Uterus (tissue), 4 donors: Measurements from ENCODE around the gene BUD31. TPM values are rescaled to one million over a fixed set of nuclear protein-coding genes. Genes with fewer than 3 reads are reported as not detected.
A peak's percentile ranks its signal among the peaks of the same experiment; 100 is the strongest.

Source experiments
- DNase-seq, 2 donors: peaks; one replicate each; pipeline ENCODE4 v3.0.0-alpha.2; 2019 to 2020
- H3K27ac ChIP-seq, 2 donors: fragments of 200-600 bp; sonication (generic); 1 replicate in 1 of 2; 2 replicates in 1 of 2; pipeline ENCODE4 v1.5.1; 2016 to 2018
- H3K27me3 ChIP-seq, 2 donors: fragments of 200-600 bp; sonication (generic); one replicate each; pipeline ENCODE4 v1.5.1; 2018 to 2019; ENCODE audit warnings: control low read depth in 1 of 2
- H3K36me3 ChIP-seq, 2 donors: fragments of 200-600 bp; sonication (generic); one replicate each; pipeline ENCODE4 v1.5.1; 2019; ENCODE audit warnings: control low read depth in 1 of 2
- H3K4me1 ChIP-seq, 2 donors: fragments of 200-600 bp; sonication (generic); one replicate each; pipeline ENCODE4 v1.5.1; 2018 to 2019; ENCODE audit warnings: control low read depth in 1 of 2
- H3K4me3 ChIP-seq, 2 donors: fragments of 200-600 bp; sonication (generic); 1 replicate in 1 of 2; 2 replicates in 1 of 2; pipeline ENCODE4 v1.5.1; 2018 to 2019; ENCODE audit warnings: mild to moderate bottlenecking in 1 of 2
- H3K9me3 ChIP-seq, 2 donors: fragments of 200-600 bp; sonication (generic); one replicate each; pipeline ENCODE4 v1.5.1; 2019; ENCODE audit warnings: control low read depth in 1 of 2
- POLR2A ChIP-seq, 2 donors: fragments of 450-650 bp; IDR thresholded peaks; one replicate each; pipeline ENCODE4 v1.6.1; 2016; ENCODE audit warnings: antibody characterized with exemption in 2 of 2, mild to moderate bottlenecking in 1 of 2, moderate library complexity in 1 of 2
- intact Hi-C: fragments of 100-400 bp; cut with DNase I; formaldehyde crosslinking; loops from one replicate; pipeline ENCODE4 v1.15.1; 2023; ENCODE audit warnings: low total_unique reads
- total RNA-seq, 4 donors: library from RNA; depleted of rRNA in 3 of 4; stranded (reverse); fragments of >200 nt in 3 of 4; gene quantifications; one replicate each; pipeline versions ENCODE4 v1.1.0 to v1.2.4, GENCODE V29; 2014 to 2023
- TF ChIP-seq, protein P1 (sequence below), 4 experiments: fragments of 200-600 bp in 2 of 4; fragments of 450-650 bp in 2 of 4; sonication (generic) in 2 of 4; IDR thresholded peaks; one replicate each; pipeline ENCODE4 v1.5.1; 2016 to 2019; ENCODE audit warnings: antibody characterized with exemption in 4 of 4, mild to moderate bottlenecking in 2 of 4, moderate library complexity in 1 of 4
- donor health status: DM: yes; HTN: yes; CAD: no.

The BUD31 gene
- total RNA-seq, 4 donors from 2014 or later = 29.4 to 93.2 (median 54.4) TPM

DNA sequence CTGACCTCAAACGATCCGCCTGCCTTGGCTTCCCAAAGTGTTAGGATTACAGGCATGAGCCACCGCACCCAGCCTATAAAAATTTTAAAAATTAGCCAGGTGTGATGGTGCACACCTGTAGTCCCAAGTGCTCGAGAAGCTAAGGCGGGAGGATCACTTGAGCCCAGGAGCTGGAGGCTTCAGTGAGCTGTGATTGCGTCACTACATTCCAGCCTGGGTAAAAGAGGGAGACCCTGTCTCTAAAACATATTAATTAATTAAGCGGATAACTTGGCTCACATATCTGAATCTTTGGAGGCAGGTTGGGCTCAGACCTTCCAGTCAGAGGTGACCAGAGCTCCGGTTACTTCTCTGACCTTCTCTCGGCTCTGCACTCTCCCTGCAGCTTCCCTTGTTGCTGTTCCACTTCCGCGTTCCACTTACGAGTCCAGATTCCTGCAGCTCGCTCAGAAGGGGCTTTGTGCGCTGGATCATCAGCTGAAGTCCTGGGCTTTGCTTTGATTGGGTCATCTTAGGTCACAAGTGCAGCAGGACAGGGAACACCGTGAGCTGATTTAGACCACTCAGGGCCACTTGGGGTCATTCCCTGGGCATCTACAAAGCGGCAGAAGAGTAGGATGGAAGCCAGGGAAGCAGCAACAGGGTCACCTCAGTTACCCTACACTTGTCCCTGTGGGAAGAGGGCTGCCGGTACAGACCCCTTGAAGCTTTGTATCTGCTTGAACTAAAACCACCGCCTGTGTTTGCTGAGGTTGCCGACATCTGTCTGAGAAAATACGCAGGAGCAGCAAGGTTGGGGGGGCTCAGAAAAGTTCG, 36.3 kb upstream of the BUD31 start:
- Histone ChIP-seq H3K36me3 (no peaks in the 10 kb centered on the region), H3K27me3 (no peaks in the 10 kb centered on the region), H3K27ac (peak overlapping the region; percentile 3 to 47), H3K4me3 (no peak overlapping the region), H3K4me1 (no peaks in the 10 kb centered on the region), H3K9me3 (no peaks in the 10 kb centered on the region)
- TF ChIP-seq, protein P1, sequence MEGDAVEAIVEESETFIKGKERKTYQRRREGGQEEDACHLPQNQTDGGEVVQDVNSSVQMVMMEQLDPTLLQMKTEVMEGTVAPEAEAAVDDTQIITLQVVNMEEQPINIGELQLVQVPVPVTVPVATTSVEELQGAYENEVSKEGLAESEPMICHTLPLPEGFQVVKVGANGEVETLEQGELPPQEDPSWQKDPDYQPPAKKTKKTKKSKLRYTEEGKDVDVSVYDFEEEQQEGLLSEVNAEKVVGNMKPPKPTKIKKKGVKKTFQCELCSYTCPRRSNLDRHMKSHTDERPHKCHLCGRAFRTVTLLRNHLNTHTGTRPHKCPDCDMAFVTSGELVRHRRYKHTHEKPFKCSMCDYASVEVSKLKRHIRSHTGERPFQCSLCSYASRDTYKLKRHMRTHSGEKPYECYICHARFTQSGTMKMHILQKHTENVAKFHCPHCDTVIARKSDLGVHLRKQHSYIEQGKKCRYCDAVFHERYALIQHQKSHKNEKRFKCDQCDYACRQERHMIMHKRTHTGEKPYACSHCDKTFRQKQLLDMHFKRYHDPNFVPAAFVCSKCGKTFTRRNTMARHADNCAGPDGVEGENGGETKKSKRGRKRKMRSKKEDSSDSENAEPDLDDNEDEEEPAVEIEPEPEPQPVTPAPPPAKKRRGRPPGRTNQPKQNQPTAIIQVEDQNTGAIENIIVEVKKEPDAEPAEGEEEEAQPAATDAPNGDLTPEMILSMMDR (IDR thresholded peaks at IDR 0.05) = no peak
- no peak for TF ChIP-seq POLR2A (IDR thresholded peaks at IDR 0.05)
- intact Hi-C loops = no loop called here
- no peak for DNase-seq

DNA sequence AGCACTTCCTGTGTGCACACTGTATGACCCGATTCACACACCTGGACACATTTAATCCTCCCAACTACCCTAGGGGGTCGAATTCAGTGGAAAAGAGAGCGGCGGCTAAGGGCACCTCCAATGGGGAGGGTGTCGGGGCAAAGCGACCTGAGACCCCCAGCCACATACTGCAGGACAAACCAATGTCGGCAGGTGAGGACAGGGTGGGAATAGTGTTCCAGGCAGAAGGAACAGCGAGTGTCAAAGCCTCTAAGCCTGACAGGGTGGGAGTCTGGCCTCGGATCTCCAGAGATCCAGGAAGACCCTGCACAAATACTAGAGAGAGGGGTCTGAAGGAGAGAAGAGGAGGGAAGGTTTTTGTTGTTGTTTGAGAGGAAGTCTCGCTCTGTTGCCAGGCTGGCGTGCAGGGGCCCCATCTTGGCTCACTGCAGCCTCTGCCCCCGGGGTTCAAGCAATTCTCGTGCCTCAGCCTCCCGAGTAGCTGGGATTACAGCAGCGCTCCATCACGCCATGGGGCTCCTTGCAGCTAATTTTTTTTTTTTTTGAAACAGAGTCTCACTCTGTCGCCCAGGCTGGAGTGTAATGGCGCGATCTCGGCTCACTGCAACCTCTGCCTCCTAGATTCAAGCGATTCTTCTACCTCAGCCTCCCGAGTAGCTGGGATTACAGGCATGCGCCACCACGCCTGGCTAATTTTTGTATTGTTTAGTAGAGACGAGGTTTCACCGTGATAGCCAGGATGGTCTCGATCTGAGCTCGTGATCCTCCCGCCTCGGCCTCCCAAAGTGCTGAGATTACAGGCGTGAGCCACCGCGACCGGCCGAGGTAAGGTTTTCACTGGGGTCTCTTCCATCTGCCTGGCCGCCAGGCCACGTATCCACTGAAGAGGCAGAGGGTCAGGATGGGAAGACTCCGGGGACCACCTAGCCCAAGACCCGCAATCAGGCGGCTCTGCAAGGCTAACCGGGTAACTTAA, 35.4 kb upstream of the BUD31 start:
- TF ChIP-seq, protein P1 (IDR thresholded peaks at IDR 0.05) = no peak
- no peak for TF ChIP-seq POLR2A (IDR thresholded peaks at IDR 0.05)
- H3K27ac ChIP-seq = peak overlapping the region; percentile 78 to 79
- no peaks in the 10 kb centered on the region for H3K4me1 ChIP-seq
- H3K4me3 ChIP-seq = peak overlapping the region; percentile 73 to 74
- H3K9me3 ChIP-seq = no peaks in the 10 kb centered on the region
- DNase-seq = no peak
- intact Hi-C loops = no loop called here
- no peaks in the 10 kb centered on the region for H3K36me3 ChIP-seq
- no peaks in the 10 kb centered on the region for H3K27me3 ChIP-seq

DNA sequence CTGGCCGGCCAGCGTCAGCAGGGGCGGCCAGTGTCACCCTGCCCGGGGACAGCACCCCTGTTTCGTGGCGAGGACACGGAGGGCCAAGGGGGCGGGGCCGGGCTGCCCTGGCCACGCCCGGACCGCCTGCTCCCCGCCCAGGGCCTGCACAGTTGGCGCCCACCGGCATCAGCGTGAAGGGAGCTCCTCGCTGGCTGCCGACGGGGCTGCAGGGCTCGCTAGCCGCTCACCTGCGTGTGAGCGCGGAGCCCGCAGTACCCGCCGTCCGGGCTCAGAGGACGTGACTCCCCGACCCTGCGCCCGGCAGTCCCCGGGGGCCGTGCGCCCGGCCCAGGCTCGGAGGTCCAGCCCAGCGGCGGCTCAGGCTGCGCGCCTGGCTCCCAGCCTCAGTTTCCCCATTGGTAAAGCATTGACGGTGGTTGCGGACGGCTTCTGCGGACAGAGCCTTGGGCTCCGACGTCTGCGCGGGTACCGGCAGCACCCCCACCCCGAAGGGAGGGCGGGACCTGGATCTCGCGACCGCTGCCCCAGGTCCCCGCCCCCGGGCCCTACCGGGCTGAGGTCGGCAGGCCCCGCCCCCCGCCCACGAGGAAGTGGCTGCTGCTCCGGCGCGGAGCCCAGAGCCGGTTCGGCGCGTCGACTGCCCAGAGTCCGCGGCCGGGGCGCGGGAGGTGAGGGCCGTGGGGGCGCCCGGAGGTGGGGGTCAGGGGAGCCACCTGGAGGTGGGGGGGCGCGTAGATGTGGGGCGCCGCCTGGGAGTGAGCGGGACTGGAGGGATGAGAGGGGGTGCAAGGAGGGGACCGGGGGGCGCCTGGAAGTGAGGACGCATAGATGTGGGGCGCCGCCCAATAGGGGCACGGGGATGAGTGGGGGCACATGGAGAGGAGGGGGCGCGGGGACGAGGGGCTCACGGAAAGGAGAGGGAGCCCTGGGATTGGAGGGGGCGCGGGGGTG, 34.4 kb upstream of the BUD31 start, which contains the start of gene ARPC1B:
ARPC1B (plus strand) TSS at position 620 of the 954 bp plus-strand sequence. CDS start 10,985 bp downstream, outside the sequence.
- Histone ChIP-seq H3K27me3 (no peaks in the 10 kb centered on the region), H3K27ac (peak within 1 kb of the TSS; percentile 78 to 79), H3K36me3 (no peaks in the 10 kb centered on the region), H3K4me3 (peak within 1 kb of the TSS; percentile 73 to 74), H3K9me3 (no peaks in the 10 kb centered on the region), H3K4me1 (peaks cover 0 to 6% of the 10 kb centered on the region in 2 donors)
- TF ChIP-seq, protein P1 (IDR thresholded peaks at IDR 0.05) = no peak
- TF ChIP-seq POLR2A (IDR thresholded peaks at IDR 0.05) = peak in 1 of 2 donors; percentile 38
- peak; percentile 69 to 75 for DNase-seq
- intact Hi-C loops = no loop called here

DNA sequence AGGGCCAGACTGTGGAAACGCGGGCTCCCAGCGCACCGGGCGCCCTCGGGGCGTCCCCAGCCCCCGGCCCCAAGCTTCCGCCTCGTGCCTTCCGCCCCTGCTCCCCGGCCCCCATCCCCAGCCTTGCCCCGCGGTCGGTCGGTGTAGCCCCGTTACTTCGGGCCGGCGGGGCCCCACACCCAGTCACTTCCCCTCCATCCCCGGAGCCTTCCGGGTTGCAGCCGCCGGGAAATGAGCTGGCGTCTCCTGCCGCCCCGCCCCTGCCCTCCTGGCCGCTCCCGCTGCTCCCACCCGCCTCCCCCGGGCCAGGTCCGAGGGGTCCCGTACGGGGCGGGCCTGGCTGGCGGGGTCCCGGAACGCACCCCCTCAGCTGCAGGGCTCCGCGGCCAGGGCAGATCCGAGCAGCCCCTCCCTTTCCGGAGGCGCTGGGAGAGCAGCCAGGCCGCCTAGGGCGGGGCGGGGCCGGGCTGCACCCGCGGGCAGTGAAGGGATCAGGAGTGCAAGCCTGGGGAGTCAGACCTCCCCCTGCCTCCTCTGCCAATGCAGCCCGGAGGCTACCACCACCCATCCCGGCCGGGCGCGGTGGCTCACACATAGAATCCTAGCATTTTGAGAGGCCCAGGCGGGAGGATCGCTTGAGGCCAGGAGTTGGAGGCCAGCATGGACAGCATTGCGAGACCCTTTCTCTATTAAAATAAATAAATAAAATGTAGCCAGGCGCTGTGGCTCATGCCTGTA, 33.5 kb upstream of the BUD31 start:
- TF ChIP-seq, protein P1 (IDR thresholded peaks at IDR 0.05) = no peak
- no peak for TF ChIP-seq POLR2A (IDR thresholded peaks at IDR 0.05)
- intact Hi-C loops = no loop called here
- H3K9me3 ChIP-seq = no peaks in the 10 kb centered on the region
- H3K27me3 ChIP-seq = no peaks in the 10 kb centered on the region
- peaks cover 0 to 6% of the 10 kb centered on the region in 2 donors for H3K4me1 ChIP-seq
- DNase-seq = peak; percentile 63 to 78
- H3K4me3 ChIP-seq = peak overlapping the region; percentile 73 to 74
- no peaks in the 10 kb centered on the region for H3K36me3 ChIP-seq
- peak overlapping the region; percentile 78 to 79 for H3K27ac ChIP-seq
